ENCODE data around the gene REN. TPM values are rescaled to one million over a fixed set of nuclear protein-coding genes. Genes with fewer than 3 reads are reported as not detected.

Gene REN
- total and polyA plus RNA-seq, 9 of the 15 experiments (the other 6 are each of a cell fraction or from before 2014, with no cell fraction given): 1.7 to 9.9 (median 3.1) TPM

GRCh38 chr1:204171751-204172178, 5.6 kb upstream of the REN start (continued):
- 0 out of 2 replicates have a peak, but pooled peaks have one; percentile 41 for TF ChIP-seq RHOXF2B (CRISPR knock-in tag; conservative IDR thresholded peaks at IDR 0.05)
- TF ChIP-seq ARID2 (IDR thresholded peaks at IDR 0.05): no peak
- no peak for TF ChIP-seq GABPA (tag; conservative IDR thresholded peaks at IDR 0.05; ENCODE audit: low read depth)
- TF ChIP-seq HDAC2 (IDR thresholded peaks at IDR 0.05): no peak
- no peak for TF ChIP-seq HMG20B (CRISPR knock-in tag; IDR thresholded peaks at IDR 0.05)
- no peak for TF ChIP-seq E2F4 (CRISPR knock-in tag; IDR thresholded peaks at IDR 0.05; ENCODE audit: low read depth)
- no peak for TF ChIP-seq ZBTB40 (IDR thresholded peaks at IDR 0.05)
- TF ChIP-seq ZBTB40 (CRISPR knock-in tag; IDR thresholded peaks at IDR 0.05): no peak
- TF ChIP-seq, protein P1, sequence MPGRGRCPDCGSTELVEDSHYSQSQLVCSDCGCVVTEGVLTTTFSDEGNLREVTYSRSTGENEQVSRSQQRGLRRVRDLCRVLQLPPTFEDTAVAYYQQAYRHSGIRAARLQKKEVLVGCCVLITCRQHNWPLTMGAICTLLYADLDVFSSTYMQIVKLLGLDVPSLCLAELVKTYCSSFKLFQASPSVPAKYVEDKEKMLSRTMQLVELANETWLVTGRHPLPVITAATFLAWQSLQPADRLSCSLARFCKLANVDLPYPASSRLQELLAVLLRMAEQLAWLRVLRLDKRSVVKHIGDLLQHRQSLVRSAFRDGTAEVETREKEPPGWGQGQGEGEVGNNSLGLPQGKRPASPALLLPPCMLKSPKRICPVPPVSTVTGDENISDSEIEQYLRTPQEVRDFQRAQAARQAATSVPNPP (IDR thresholded peaks at IDR 0.05; ENCODE audit: borderline replicate concordance, insufficient read depth, insufficient read length): no peak
- TF ChIP-seq C11orf30 (IDR thresholded peaks at IDR 0.05; ENCODE audit: low read depth): no peak
- no peak for TF ChIP-seq CREB3L1 (IDR thresholded peaks at IDR 0.05; ENCODE audit: borderline replicate concordance, low read depth)
- TF ChIP-seq ZNF146 (CRISPR knock-in tag; IDR thresholded peaks at IDR 0.05; ENCODE audit: unreplicated experiment): no peak
- TF ChIP-seq TAF1 (IDR thresholded peaks at IDR 0.05; ENCODE audit: control insufficient read depth, extremely low read depth, insufficient read depth, low read length, severe bottlenecking): no peak
- no peak for TF ChIP-seq NCOR1 (IDR thresholded peaks at IDR 0.05)
- peak; percentile 58; the same call in 1 of the 2 replicates for TF ChIP-seq IFI16 (CRISPR knock-in tag; IDR thresholded peaks at IDR 0.05)
- TF ChIP-seq POLR2AphosphoS5 (IDR thresholded peaks at IDR 0.05; ENCODE audit: control insufficient read depth, insufficient read depth, low read depth, low read length): no peak
- no peak for TF ChIP-seq SMC3 (conservative IDR thresholded peaks at IDR 0.05; ENCODE audit: insufficient read depth, low read depth, low read length)

Measured in K562 (cell line).